Loucy (cell line): Measurements from ENCODE around the gene EHBP1L1.

Source experiments
- EZH2phosphoT487 ChIP-seq: fragments of 200-600 bp; IDR thresholded peaks from 2 replicates; pipeline ENCODE4 v1.6.1; 2018; ENCODE audit warnings: antibody characterized with exemption, mild to moderate bottlenecking, moderate library complexity, borderline replicate concordance
- TF ChIP-seq, protein P1 (sequence below): fragments of 200-600 bp; sonication (generic); conservative IDR thresholded peaks from 2 replicates; pipeline ENCODE4 v1.5.1; 2014; ENCODE audit warnings: mild to moderate bottlenecking, antibody characterized with exemption, low read length

DNA sequence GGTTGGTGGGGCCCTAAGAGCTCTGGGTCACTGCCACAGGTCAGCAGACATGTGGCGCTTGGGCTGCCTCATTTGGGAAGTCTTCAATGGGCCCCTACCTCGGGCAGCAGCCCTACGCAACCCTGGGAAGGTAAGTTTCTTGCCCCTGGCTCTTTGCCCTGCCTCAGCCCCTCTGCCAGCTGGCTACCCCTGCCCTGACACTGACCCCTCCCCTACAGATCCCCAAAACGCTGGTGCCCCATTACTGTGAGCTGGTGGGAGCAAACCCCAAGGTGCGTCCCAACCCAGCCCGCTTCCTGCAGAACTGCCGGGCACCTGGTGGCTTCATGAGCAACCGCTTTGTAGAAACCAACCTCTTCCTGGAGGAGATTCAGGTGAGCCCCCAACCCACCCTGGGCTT, 49.1 kb upstream of the EHBP1L1 start:
- TF ChIP-seq, protein P1, sequence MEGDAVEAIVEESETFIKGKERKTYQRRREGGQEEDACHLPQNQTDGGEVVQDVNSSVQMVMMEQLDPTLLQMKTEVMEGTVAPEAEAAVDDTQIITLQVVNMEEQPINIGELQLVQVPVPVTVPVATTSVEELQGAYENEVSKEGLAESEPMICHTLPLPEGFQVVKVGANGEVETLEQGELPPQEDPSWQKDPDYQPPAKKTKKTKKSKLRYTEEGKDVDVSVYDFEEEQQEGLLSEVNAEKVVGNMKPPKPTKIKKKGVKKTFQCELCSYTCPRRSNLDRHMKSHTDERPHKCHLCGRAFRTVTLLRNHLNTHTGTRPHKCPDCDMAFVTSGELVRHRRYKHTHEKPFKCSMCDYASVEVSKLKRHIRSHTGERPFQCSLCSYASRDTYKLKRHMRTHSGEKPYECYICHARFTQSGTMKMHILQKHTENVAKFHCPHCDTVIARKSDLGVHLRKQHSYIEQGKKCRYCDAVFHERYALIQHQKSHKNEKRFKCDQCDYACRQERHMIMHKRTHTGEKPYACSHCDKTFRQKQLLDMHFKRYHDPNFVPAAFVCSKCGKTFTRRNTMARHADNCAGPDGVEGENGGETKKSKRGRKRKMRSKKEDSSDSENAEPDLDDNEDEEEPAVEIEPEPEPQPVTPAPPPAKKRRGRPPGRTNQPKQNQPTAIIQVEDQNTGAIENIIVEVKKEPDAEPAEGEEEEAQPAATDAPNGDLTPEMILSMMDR: no peak
- TF ChIP-seq EZH2phosphoT487: no peak
